GM21723 (cell line): ENCODE measurements around the gene CDC42BPG.
"Not testable (repeated sequence)": the region's sequence is repeated elsewhere in the genome, so short reads cannot be mapped to it uniquely, and the experiment has no call there.

Experiments
- ATAC-seq: cut with Tn5 transposase; IDR thresholded peaks from one replicate; pipeline ENCODE4 v1.9.1; 2021; ENCODE audit warnings: mild to moderate bottlenecking, moderate library complexity; ENCODE audit not compliant: unreplicated experiment

CDC42BPG gene

DNA sequence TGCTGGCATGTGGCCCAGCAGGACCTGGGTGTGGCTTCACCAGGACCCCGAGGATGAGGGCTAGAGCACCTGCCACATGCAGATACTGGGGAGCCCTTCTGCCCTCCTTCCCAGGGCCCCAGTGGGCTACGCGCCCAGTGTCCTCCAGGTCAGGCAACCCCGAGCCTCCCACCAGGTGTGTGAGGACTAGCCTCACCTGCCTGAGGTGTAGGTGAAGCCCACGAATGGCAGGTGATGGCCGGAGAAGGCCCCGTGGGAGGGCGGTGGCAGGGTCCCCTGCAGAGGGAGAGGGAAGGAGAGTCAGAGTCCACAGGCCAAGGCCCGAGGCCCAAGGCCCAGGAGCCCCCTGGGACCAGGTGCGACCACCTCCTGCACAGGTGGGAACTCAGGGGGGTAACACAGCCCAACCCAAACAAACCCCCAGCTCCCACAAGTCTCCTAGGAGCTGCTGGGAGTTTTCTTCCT, 6.5 kb downstream of the CDC42BPG start:
- no peak for ATAC-seq

DNA sequence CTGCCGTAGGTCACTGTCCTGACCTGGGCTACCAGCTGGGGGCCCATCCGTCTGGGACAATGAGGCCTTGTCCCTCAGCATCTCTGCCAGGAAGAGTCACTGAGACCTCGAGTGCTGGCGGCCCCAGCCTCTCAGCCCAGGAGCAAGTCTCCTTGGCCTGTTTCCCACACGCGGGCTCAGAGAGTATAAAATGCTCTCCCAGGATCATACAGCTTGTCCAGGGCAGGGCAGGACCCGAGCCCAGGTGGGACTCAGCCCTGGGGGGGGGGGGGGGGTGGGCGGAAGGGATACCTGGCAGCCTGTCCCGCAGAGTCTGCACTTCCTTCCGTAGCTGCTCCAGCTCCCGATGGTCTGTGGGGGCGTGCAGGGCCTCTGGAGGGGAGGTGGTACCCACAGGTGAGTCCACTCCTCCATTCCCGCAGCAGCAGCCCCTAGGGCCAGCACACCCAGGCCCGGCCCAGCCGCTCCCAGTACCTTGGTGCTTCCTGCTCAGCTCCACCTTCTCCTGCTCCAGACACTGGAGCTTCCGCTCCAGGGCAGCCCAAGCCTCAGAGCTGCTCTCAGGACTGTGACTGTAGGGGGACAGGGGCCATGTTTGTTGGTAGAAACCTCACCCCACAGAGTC, 7.9 kb downstream of the CDC42BPG start:
- ATAC-seq: no peak

DNA sequence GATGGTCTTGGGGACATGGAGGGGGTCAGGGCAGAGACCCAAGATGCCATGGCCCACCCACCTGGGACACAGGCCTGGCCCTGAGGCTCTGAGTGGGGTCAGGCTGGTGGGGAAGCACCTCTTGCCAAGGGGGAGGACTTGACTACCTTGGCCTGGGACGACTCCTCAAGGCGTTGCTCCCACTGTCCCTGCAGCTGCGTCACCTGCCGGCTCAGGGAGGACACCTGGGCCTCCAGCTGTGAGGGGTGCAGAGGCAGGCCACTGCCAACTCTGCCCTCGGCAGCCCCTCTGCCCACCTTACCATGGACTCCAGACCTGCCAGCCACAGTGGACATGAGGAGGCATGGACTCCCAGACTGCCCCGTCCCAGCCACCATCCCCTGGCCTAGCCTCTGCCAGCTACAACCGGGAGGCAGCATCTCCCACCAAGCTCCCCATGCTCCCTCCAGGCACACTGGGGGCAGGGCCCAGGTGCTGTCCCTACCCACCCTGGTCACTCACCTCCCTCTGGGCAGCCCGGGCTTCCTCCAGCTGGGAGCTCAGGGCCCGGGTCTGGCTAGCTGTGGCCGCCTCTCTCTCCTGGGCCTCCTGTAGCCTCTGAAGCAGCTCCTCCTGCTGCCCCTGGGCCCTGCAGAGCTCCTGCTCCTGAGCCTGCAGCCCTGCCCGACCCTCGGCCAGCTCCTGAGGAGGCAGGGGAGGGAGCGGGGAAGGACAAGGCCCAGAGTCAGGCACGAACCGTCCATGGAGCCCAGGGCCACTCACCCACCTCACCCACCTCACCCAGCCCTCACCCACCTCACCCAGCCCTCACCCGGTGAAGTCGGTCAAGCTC, 8.6 kb downstream of the CDC42BPG start:
- ATAC-seq: no peak

DNA sequence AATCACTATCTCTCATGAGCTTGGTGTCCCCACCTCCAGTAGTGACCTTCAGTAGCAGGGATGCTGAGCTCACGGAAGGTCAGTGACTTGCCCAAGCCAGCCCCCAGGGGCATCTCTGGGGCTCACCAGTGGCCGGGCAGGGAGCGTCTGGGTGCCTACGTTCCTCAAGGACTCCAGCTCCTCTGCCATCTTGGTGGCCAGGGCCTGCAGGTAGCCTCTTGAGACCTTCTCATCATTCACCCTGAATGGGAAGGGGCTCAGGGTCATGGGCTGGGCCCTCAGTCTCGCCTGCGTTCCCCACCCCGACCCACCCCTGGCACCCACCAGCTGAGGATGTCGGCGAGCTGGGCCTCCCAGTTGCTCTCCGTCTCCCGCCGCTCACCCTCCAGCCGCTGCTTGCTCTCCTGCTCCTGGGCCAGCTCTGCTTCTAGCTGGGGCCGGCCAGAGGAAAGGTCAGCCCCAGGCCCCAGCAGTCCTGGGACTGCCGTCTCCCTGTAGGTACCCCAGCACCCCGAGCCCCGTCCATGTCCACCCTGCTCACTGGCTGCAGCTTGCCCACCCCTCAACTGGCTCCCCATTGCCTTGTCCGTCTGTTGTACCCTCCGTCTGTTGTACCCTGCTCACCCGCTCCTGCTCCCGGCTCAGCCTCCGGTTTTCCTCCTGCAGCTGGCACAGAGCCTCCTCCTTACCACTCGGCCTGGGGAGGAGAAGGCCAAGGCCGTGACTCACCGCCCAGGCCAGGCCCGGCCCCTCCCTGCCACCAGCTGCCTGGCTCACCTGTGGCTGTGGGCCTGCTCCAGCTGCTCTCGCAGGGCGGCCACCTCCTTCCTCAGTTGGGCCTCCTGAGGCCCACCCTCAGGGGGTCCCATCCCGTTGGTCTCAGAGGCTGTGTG, 9.5 kb downstream of the CDC42BPG start:
- no peak for ATAC-seq

DNA sequence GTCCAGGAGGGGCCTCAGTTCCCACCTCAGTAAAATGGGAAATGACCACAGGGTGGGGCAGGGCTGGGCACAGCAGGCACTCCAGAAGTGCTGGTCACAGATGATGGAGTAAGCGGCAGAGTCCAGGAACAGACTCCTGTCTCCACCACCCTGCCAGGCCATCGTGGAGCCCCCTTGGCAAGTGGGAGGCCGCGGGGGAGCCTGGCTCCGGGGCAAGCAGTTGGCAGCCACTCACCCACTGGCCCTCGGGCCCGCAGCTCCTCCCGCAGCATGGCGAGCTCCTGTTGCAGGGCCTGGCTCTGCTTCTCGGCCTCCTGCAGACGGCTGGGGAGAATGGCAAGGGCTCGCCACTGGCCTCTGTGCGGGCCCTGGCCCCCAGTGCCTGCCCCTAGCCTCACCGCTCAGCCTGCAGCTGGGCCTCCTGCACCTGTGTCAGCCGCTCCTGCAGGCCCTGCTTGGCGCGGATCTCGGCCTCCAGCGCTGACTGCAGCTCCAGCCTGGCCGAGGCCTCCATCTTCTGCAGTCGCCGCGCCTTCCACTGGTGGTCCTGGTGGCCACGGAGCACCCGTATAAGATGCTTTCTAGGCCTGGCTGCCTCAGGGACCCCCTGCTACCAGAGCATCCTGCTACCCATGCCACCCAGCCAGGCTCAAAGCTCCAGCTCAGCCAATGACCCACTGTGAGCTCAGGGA, 10.3 kb downstream of the CDC42BPG start:
- no peak for ATAC-seq

DNA sequence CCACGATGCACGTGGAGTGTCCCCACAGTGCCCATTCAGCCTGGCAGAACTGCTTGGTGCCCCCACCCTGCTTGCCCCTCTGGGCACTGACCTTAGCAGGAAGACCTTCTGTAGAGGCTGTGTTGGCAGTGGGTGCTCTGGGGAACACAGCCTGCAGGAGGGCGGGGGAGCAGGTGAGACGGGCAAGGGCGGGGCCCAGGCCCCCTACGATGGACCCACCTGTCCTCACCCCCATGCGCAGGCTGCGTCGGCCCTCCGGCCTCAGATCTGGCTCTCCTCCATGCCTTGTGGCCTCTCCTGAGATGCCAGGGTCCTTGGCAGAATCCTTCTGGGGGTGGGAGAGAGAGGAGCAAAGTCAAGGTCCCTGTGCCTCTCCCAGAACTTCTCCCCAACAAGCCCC, 10.9 kb downstream of the CDC42BPG start:
- ATAC-seq: no peak

- ATAC-seq: no peak
Measured at GRCh38 chr11:64833198-64833502, 11.3 kb downstream of the CDC42BPG start.

- ATAC-seq: no peak
Measured at GRCh38 chr11:64832467-64833197, 11.8 kb downstream of the CDC42BPG start.

DNA sequence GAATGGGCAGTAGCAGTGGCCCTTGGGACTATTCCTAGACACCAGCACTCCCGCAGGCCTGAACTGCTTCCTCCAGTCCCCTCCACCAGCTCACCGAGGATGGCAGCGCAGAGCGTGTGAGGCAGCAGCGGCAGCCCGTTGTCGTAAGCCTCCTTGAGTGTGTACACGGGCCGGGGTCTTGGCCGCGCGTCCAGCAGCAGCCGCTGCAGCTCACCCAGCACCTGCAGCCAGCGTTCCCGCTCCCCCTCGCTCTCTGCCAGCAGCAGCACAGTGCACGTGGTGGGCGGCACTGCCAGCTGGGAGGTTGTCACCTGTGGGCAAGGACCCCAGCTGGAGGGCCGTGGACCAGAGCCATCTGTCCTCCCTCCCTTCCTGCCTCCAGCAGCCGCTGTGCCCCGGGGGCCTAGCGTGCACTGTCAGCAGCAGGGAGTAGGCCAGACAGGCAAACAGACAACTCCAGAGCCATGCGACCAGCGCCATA, 13.0 kb downstream of the CDC42BPG start:
- ATAC-seq: no peak

DNA sequence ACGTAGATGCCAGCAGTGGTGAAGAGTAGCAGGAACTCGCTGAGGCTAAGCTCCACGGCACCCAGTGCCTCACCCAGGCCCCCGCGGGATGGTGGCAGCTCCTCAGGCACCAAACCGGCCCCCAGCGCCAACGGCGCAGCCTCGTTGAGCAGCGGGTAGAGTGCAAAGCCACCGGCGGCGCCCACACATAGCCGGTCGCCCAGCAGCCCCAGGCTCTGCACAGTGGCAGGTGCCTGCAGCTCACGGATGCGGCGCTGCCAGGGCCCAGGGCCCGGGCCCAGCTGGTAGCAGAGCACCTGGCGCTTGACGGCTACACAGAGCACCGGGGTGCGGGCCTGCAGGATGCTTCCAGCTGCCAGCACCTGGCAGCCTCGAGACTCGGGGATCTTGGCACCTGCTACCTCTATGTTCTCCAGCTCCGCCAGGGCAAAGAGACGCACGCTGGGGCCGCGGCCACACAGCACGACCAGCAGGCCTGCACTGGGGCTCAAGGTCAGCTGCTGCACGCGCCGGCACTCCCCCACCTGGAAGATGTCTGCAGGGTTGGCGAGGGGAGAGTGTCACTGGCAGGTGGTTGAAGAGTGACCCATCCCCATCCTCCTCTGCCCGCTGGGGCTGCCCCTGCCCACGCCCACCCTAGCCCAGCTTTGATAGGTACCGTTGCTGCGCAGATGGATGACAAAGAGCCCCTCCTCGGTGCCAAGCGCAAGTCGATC, 14.8 kb downstream of the CDC42BPG start:
- no peak for ATAC-seq

DNA sequence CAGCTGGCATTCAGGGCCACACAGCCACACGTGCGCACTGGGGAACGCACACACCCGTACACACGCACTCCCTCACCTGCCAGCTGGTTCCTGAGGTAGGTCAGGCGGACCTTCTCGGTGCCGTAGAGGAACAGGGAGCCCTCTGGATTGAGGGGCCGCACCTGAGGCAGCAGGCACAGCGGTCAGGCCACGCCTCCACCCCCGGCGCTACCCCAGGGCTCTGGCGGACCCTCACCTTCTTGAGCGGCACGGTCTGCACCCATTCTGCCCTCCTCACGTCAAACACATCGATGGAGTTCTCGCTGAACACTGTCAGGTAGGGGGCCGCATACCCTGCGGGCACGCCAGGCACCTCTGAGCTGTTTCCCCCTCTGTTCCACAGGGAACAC, 17.0 kb downstream of the CDC42BPG start:
- no peak for ATAC-seq

- no peak for ATAC-seq
Measured at GRCh38 chr11:64826578-64827450, 17.6 kb downstream of the CDC42BPG start.

DNA sequence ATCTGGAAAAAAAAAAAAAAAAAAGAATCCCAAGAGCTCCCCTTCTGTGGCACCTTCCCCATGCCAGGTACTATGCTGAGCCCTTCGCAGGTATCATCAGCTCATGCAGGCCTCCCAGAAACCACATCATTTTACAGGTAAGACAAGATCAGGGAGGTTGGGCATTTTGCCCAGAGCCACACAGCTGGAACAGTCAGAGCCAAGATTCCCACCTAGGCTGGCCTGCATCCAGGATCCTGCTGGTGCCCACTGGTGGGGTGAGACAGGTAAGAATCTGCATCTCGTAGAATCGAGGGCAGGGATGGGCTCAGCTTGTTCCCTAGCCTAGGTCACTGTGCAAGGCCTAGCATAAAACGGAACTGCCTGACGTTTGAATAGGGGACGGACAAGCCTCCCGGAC, 18.4 kb downstream of the CDC42BPG start:
- ATAC-seq: no peak

DNA sequence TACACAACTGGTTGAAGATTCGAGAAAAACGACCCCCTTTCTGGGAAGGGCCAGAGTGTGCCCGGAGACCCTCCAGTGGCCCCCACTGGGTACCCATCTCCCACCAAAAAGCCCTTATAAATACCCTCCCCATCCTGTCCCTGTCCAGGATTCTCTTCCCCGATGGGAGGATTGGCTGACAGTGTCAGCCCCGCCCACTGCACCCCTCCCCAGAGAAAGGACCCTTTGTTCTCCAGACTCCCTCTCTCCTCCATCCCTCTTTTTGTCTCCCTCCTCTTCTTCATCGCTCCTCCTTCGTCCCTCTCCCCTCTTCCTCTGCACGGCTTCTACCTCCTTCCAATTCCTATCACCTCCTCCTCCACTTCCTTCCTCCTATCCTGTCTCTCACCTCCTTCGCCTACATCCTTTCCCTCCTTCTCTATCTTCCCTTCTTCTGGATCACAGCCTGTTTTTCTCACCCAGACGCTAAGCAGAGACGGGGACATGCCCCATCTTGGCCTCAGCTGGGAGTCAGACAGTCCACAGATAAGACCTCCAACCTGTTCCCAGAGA, 20.8 kb downstream of the CDC42BPG start:
- ATAC-seq: no peak

DNA sequence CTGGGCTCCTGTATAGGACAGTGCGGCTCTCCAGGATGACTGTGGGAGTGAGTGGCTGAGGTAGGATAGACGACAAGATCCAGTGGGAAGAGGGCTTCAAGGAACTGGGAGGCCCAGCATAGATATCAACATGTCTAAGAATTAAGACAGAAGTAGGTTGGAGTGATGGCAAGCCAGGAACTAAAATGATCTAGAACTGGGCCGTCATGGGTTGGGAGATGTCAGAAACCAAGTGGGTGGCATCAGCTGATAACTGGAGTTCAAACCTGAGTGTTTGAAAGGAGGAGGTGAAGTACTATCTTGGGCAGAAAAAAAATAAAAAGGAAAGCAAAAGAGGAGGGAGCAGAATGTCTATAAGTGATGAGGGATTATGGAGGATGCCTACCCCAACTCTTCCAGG, 27.0 kb downstream of the CDC42BPG start:
- ATAC-seq: no peak

GRCh38 chr11:64815433-64815832, 29.0 kb downstream of the CDC42BPG start:
- ATAC-seq: not testable (repeated sequence)

GRCh38 chr11:64814712-64815187, 29.7 kb downstream of the CDC42BPG start:
- peak; percentile 56 for ATAC-seq

GRCh38 chr11:64813826-64814225, 30.6 kb downstream of the CDC42BPG start:
- ATAC-seq: no peak
